GM19035 (cell line): ENCODE results near the gene CIC.

Experiments used
- ATAC-seq: cut with Tn5 transposase; IDR thresholded peaks from one replicate; pipeline ENCODE4 v1.9.1; 2021; ENCODE audit not compliant: unreplicated experiment

Gene CIC

GRCh38 chr19:42242512-42243409, 26.3 kb upstream of the CIC start, which contains the start of gene GSK3A:
Gene GSK3A, minus strand, starts transcription at chr19:42242602. Its CDS starts 137 bp downstream, at chr19:42242465.
- peak; percentile 59 for ATAC-seq

DNA sequence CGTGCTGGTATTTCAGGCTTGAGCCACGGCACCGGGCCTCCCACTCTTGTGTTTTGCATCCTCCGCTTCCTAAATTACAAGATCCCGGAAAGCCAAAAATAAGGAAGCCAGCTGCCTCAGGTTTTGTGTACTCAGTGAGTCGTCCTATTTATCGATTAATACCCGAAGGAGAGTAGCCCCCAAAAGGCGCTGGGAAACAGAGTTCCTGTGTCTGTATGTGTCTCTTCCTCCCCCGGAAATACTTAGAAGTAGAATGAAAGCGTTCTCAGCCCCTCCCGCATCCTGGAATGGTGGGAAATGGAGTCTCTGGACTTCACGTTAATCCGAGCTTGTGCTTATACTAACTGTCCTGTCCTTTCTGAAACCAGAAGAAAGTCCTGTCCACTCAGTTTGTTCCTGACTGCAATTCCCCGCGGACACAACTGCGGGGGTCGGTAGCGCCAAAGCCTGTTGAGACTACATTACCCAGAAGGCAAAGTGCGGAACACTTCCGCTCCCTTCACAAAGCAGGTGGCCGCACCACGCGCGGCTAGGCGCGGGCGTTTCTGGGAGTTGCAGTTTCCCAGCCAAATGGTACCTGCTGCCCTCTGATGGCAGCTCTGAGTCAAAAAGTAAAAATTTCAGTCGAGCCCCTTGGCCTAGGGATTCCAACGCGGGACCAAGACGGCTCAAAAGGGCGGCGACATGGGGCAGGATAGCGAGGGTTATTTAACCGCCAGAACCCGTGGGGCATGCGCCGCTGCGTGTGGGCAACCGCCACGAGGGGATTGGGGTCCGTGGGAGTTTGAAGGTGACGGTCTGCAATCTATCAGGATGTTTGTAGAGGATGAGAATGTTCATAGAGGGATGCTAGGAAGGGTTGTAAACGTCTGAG, 24.5 kb upstream of the CIC start:
- ATAC-seq, result peak; percentile 34

- no peak for ATAC-seq
These were observed 23.8 kb upstream of the CIC start for GRCh38 chr19:42245231-42245630.

DNA sequence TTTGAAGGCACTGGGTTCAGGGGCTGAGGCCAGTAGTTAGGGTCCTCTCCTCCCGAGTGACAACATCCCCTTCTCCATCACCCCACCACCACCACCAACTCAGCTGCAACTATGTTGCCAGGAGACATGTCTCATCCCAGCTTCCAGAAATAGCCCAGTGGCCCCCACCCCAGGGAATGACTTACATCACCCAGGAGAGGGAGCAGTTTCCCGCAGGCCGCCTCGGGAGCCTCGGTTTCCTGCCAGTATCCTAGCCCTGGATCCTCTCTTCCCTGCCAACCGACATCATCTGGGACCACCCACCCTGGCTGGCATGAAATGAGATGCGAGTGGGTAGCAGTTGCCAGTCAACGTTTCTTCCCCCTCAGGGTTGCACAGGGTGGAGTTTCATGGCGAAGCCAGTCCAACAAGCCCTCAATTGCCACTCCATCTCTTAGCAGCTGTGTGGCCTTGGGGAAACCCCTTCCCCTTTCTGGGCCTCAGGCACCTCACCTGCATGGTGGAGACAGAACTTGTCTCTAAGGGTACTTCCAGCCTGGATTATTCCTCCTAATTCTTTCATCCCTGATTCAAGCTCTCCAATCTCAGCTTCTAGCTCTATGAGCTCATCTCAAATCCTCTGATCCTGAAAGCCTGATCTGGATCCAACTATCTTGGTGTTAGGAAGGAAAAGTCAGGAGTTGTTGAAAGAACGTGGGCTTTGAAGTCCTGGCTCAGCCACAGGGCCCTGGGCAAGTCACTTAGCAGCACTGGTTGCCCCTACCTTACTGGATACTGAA, 22.7 kb upstream of the CIC start:
- no peak for ATAC-seq

GRCh38 chr19:42246922-42247639, 22.0 kb upstream of the CIC start:
- ATAC-seq, result no peak

DNA sequence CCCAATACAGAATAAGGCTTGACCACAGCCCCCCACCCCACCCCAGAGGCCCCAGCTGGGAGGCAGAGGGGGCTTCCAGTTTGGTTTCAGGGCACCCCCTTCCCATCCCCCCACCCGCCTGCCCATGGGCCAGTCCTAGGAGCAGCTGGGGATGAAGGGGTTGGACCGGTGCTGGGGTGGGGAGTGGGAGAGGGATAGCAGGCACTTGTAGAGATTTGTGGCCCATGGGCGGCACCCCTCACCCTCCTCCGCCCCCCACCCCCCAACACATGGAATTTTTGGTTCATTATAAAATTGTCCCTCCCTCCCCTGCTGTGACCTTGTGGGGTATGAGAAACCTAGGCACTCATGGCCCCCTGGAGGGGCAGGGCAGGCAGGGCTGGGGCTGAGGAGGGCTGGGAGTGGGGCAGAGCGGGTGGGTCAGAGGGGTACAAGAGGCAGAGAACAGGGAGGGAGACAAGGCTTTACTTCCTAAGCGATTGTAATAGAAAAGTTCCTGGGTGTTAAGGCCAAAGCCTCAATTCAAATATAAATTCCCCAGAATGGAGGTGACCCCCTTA, 21.3 kb upstream of the CIC start:
- no peak for ATAC-seq

DNA sequence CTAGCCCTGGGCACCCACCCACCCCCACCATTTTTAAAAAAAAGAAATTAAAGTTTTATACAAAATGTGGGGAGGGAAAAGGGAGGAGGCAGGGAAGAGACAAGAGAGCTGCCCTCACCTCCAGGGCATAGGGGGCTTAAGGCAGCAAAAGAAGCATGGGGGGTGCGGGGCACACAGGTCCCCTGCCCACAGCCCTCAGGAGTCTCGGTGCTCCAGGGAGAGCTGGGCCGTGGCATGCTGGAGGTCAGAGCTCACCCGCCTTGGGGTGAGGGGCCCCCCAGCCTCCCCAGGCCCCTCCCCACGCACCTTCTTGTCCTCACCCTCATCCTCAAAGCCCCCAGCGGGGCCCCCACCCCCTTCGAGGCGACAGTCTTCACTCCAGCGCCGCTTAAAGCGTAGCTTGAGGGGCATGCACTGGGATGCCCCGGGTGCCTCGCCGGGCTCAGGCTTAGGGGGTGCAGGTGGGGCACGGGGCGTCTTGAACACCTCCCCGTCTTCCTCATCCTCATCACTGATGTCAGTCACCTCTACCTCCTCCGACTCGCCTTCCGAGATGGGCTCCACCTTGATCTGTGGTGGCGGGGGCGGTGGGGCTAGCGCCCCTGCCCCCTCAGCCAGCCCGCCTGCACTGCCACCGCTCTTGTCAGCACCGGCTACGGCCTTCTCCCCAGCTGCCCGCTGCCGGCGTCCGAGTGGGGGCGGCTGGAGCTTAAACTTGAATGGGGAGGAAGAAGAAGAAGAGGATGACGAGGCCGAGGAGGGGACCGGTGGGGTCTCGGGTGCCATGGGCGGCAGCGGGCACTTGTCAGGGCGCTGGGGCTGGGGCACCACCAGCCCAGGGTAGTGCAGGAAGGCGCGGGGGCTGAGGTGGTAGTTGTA, 20.5 kb upstream of the CIC start:
- no peak for ATAC-seq

DNA sequence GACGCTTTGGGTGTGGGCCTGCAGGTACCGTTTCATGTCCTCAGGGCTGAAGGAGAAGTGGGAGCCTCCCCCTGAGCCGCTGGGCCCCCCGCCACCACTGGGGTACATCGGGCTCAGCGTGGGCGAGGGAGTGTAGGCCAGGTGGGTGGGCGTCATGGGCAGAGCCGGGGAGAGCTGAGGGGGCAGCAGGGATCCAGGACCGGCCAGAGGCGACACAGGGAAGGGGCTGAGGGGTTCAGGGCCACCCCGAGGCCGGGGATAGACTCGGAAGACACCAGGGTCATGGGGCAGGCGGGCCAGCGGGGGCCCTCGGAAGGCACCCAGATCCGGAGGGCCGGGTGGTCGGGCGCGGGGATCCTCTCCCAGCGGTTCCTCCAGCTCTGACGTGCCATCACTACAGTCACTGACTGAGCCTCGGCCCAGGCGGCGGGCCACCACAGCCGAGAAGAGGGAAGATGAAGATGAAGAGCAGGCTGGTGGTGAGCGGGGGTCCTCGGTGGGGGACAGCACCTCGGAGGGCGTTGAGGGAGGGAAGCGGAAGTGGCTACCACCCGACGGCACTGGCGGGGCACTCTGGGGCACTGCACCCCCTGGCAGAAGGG, 19.8 kb upstream of the CIC start:
- ATAC-seq, result no peak

DNA sequence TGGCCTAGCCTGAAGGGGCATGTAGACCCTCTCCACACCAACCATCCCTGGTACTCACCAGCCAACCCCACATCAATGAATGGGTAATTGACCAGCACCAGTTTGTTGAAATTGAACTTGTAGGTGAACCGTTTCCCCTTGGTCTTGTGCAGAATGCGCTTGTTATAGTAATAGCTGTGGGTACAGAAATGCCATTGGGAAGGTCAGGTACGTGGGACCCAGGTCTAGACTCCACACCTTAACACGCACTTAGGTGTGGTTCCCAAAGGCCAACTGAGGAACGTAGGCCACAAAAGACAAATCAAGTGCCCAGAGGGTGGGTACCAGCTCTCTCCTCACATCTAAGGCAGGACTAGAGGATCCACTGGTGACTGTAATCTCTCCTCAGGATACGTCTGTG, 19.3 kb upstream of the CIC start:
- no peak for ATAC-seq

DNA sequence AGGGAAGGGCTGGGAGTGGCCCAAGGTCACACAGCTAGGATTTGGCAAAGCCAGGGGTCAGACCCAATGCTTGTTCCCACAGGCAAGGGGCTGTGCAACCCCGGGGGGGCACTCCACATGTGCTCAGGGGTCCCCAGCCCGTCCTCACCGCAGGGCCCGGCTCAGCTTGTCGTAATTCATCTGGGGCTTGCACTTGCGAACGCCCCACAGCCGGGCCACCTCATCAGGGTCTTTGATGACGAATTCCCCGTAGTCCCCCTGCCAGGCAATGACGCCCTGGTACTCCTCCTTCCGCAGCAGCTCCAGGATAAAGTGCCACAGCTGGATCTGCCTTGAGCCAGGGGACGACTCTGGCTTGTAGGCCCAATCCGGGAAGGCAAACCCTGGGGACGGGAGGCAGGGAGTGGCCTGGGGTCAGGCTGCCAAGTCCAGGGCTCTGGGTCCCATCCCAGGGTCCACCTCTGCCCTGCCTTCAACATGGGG, 18.8 kb upstream of the CIC start:
- ATAC-seq, result no peak

DNA sequence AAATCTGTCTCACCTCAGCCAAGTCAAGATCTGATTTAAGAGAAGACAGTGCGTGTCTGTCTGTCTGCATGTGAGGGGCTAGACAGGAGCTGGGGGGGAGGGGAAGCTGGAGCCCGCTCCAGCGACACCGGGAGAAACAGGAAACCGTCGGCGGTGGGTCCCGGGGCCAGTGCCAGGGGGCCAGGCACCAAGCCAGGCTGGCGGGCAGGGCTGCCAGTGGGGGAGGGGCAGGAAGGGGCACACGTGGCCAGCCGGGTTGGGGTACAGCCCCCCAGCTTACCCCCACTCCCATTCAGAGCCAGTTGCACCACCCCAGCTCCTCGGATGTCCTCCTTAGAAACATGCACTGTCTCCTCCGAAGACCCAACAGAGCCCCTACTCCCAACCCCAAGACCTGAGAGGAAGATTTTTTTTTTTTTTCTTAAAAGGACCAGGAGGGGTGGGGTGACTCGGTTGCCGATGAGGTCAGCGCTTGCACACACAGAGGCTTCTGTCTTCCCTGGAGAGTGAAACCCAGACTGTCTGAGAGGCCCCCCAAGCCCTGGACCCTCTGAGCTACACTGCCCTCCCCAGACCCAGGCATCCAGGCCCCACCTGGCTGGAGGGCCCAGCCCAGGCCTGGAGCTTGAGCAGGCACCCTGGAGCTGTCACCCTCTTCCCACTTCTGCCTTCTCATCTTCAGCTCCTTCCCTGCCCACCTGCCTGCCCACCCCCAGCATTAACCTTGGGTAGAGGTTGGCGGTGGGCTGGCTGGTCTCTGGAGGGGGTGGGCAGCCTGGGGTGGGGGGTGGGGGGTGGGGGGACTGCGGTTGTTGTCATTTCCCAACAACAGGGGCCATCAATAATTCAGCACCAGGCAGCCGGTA, 18.2 kb upstream of the CIC start:
- no peak for ATAC-seq

DNA sequence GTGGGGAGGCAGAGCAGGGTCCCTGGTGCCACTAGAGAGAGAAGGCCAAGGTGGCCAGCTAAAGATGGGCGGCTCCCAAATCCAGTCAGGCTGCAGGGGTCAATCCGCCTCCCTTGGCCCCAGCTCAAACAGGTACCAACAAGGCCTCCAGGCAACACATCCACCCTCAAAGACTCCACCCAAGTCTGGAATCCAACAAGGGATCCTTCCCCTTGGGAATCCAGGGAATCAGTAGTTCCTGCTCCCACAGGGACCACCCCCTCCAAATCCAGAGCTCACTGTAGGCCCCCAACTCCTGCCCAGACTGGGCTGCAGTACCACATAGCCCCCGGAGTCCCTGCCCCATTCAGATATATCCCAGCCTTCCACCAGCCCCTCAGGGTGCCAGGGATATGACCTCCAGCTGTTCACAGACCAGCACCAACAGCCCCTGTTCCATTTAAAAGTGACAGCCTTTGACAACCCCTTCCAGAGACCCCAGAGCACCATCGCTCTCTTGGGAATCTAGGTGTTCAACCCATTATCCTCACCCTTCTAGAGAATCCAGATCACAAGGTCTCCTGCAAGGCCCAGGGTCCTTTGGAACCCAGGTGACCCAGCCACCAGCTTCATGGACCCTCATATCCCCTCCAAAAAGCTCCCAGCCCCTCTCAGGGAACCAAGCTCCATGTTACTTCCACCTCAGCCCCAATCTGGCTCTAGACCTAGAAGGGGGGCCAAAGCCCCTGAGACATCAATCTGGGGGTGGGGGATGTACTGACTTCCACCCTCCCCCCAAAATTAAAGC, 17.3 kb upstream of the CIC start:
- no peak for ATAC-seq

DNA sequence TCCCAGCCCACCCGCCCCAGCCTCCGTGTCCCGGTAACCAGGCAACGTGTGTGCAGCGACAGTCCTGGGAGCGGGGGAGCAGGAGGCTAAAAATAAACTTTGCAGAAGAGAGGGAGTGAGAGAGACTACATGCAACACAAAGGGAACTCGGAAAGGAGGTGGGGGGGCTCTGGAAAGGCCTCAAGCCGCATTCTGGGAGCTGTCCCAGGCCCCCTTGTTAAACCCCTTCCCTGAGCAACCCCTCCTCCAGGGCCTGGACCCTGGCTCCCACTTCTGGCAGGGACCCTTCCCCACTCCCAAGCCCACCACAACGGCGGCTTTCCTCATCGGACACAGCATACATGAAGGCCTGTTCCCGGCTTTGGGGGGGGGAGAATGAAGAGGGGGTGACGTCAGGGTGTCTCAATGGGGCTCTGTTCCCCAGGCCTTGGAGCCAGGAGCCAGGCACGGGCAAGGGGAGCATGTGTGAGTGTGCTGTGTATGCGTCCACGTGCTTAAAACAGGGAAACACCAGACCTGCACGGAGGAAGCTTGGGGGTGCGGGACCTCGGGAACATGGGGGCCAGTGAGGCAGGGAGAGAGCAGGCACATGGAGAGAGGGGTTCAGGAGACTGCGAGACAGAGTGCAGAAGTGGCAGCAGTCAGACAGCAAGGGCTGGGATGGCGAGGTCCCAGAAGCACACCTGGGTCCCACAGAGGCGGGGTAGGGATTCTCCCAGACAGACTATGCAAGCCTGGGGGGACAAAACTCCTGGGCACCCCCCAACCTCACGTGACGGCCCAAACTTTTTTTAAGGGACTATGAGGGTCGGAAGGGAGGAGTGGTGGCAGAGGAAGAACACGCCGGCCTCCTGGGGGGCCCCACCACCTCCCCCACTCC, 16.4 kb upstream of the CIC start:
- no peak for ATAC-seq

DNA sequence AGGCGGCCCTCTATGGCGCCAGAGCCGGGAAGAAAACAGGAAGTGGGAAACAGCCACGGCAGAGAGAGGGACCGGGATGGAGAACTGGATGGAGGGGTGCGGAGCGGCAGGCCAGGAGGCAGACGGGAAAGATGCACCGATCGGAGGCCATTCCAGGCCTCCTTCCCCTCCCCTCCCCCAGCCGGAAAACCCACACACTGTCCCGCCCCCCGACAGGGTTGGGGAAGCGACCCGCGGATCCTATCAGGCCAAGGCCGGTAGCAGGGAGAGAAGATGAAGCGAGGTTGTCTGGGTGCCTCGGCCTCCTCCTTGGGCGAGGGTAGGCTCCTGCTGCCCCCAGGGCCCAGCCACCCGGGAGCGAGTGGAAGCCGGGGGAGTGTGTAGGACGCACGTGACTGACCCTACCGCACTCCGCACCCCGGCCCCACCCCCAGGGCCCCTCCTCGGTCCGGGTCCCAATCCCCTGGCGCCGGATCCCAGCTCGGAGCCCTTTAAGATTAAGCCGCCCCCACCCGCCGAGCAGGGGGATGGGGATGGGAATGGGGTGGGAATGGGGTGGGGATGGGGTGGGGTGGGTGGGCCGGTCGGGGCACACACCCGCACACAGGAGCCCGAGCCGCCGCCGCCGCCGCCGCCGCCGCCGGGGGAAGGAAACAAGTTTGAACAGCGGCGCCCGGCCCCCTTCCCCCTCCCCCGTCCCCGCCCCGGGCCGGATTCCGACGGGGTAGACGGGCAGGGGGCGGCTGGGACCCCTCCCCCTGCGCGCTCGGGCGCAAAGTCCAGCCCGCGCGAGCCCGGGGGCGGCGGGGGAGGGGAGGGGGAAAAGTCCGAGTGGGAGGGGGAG, 15.6 kb upstream of the CIC start:
- ATAC-seq, result peak; percentile 9
